Breast epithelium (tissue), 3 donors: ENCODE data around the gene BRPF3.

Source experiments
- POLR2AphosphoS5 ChIP-seq, 3 donors: sonication (generic); formaldehyde crosslinking; IDR thresholded peaks; one replicate each; pipeline ENCODE4 v1.6.1; 2017; ENCODE audit warnings: antibody characterized with exemption in 3 of 3
- TF ChIP-seq, protein P1 (sequence below), 3 donors: fragments of 450-650 bp; IDR thresholded peaks; one replicate each; pipeline ENCODE4 v1.5.1; 2016 to 2017; ENCODE audit warnings: antibody characterized with exemption in 3 of 3, mild to moderate bottlenecking in 3 of 3, moderate library complexity in 3 of 3

DNA sequence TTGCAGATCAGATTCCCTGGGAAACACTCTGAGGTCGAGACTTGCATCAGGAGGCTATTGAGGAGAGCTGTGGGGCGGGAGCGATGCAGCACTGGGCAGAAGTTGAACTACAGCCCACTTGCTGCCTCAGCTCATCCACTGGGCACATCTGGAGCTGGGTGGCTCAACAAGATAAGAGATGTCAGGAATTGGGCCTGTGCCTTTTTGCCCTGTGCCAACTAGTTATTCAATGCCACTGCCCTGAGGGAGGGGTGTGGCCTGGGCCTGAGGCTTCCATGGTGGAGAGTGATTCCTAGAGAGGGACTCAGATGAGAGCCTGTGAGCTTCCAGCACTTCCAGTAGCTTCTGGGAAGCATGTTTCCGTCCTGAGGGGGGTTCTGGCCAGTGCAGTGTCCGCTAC, 32.7 kb downstream of the BRPF3 start:
- no peak for TF ChIP-seq POLR2AphosphoS5 (IDR thresholded peaks at IDR 0.05)
- TF ChIP-seq, protein P1, sequence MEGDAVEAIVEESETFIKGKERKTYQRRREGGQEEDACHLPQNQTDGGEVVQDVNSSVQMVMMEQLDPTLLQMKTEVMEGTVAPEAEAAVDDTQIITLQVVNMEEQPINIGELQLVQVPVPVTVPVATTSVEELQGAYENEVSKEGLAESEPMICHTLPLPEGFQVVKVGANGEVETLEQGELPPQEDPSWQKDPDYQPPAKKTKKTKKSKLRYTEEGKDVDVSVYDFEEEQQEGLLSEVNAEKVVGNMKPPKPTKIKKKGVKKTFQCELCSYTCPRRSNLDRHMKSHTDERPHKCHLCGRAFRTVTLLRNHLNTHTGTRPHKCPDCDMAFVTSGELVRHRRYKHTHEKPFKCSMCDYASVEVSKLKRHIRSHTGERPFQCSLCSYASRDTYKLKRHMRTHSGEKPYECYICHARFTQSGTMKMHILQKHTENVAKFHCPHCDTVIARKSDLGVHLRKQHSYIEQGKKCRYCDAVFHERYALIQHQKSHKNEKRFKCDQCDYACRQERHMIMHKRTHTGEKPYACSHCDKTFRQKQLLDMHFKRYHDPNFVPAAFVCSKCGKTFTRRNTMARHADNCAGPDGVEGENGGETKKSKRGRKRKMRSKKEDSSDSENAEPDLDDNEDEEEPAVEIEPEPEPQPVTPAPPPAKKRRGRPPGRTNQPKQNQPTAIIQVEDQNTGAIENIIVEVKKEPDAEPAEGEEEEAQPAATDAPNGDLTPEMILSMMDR (IDR thresholded peaks at IDR 0.05) = no peak
